Measurements from ENCODE around the gene GKN1.

GRCh38 chr2:68970566-68971265 lies 3.7 kb upstream of the GKN1 start:
- TF ChIP-seq CTCF (IDR thresholded peaks at IDR 0.05): no peak
- TF ChIP-seq POLR2A (IDR thresholded peaks at IDR 0.05): no peak
